Measurements from ENCODE around the gene SMTNL2. TPM values are rescaled to one million over a fixed set of nuclear protein-coding genes. Genes with fewer than 3 reads are reported as not detected.

The SMTNL2 gene
- total and polyA plus RNA-seq, 5 donors from 2014 or later: not detected

- H3K4me1 Mint-ChIP-seq: no peaks in the 10 kb centered on the region
- H3K9me3 Mint-ChIP-seq: no peaks in the 10 kb centered on the region
- ATAC-seq (ENCODE audit: low read depth in 2 of 2) (no peak), DNase-seq (no peak)
- Histone ChIP-seq H3K4me1 (ENCODE audit: control insufficient read depth, insufficient read depth, low read length, poor library complexity, severe bottlenecking) (no peaks in the 10 kb centered on the region), H3K27me3 (ENCODE audit: control insufficient read depth, insufficient read depth, low read length) (no peaks in the 10 kb centered on the region), H3K27ac (ENCODE audit: insufficient read depth, low read length, poor library complexity, severe bottlenecking) (no peak overlapping the region), H3K36me3 (ENCODE audit: control insufficient read depth, insufficient read depth, low read length) (peaks cover 41% of the 10 kb centered on the region), H3K4me3 (ENCODE audit: low read depth, low read length) (no peak overlapping the region), H3K9me3 (ENCODE audit: control insufficient read depth in 2 of 2, low read length in 2 of 2) (no peaks in the 10 kb centered on the region)
- no peaks in the 10 kb centered on the region for H3K36me3 Mint-ChIP-seq
- H3K27ac Mint-ChIP-seq: no peak overlapping the region
- no peak overlapping the region for H3K4me3 Mint-ChIP-seq
- no peaks in the 10 kb centered on the region for H3K27me3 Mint-ChIP-seq
Observed at GRCh38 chr17:4542726-4543191, 41.6 kb upstream of the SMTNL2 start.

DNA sequence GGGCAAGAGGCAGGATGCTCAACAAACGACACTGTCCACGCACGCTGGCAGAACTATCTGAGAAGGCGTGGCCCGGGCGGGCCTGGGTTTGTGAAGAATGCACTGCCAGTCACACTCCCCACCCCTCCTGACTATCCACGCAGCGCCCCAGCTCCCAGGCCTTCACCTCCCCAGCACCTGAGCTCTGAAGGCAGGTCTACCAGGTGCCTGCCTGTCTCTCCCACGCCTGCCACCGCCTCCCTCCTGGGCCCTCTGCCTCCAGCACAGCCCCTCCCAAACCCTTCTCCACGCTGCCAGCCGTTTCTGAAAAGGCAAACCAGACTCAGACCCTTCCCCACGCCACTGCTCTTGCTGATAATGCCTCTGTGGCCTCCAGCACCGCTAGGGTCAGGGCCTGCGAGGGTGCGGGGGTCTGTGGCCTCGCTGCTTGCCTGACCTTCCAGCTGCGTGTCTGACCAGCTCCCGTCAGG, 40.7 kb upstream of the SMTNL2 start:
- ATAC-seq (ENCODE audit: low read depth in 2 of 2) (no peak), DNase-seq (no peak)
- no peaks in the 10 kb centered on the region for H3K36me3 Mint-ChIP-seq
- Histone ChIP-seq H3K9me3 (ENCODE audit: control insufficient read depth in 2 of 2, low read length in 2 of 2) (no peaks in the 10 kb centered on the region), H3K27ac (ENCODE audit: insufficient read depth, low read length, poor library complexity, severe bottlenecking) (no peak overlapping the region), H3K27me3 (ENCODE audit: control insufficient read depth, insufficient read depth, low read length) (no peaks in the 10 kb centered on the region), H3K4me3 (ENCODE audit: low read depth, low read length) (no peak overlapping the region), H3K36me3 (ENCODE audit: control insufficient read depth, insufficient read depth, low read length) (peaks cover 48% of the 10 kb centered on the region), H3K4me1 (ENCODE audit: control insufficient read depth, insufficient read depth, low read length, poor library complexity, severe bottlenecking) (no peaks in the 10 kb centered on the region)
- no peak overlapping the region for H3K27ac Mint-ChIP-seq
- H3K4me1 Mint-ChIP-seq: no peaks in the 10 kb centered on the region
- no peak overlapping the region for H3K4me3 Mint-ChIP-seq
- no peaks in the 10 kb centered on the region for H3K27me3 Mint-ChIP-seq
- H3K9me3 Mint-ChIP-seq: no peaks in the 10 kb centered on the region

DNA sequence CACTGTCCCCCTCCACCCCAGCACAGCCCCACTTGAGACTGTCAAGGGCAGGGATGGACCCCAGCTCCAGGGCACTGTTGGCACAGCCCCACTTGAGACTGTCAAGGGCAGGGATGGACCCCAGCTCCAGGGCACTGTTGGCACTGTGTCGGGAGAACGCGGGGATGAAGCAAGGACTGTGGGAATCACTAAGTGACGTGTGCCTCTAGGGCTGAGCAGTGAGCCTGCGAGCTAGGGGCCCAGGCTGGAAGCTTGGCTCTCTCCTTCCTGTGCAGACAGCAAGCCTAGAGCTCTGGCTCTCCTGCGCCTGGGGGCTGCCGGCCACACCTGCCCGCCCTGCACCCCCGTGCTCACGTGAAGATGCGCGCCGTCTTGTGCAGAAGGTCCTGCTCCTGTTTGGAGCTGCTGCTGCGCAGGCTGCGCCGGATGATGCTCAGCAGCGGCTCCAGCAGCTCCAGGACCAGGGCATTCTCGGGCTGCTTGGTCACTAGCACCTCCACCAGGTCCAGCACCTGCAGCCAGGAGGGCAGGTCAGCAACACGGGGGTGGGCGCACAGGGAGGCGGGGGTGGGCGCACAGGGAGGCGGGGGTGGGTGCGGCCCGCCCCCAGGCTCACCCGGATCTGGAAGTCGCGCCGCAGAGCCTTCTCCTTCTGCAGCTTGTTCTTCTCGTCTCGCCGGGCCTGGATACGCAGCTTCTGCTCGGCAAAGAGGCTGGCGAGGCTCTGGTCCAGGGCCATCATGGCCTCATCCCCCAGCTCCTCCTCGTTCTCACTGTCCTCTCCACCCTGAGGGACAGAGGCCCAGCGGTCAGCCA, 40.0 kb upstream of the SMTNL2 start:
- no peaks in the 10 kb centered on the region for H3K27me3 ChIP-seq (ENCODE audit: control insufficient read depth, insufficient read depth, low read length)
- no peaks in the 10 kb centered on the region for H3K9me3 ChIP-seq (ENCODE audit: control insufficient read depth in 2 of 2, low read length in 2 of 2)
- Mint-ChIP-seq H3K27ac (no peak overlapping the region), H3K4me1 (no peaks in the 10 kb centered on the region), H3K9me3 (no peaks in the 10 kb centered on the region), H3K36me3 (no peaks in the 10 kb centered on the region), H3K27me3 (no peaks in the 10 kb centered on the region), H3K4me3 (no peak overlapping the region)
- no peak overlapping the region for H3K4me3 ChIP-seq (ENCODE audit: low read depth, low read length)
- no peak overlapping the region for H3K27ac ChIP-seq (ENCODE audit: insufficient read depth, low read length, poor library complexity, severe bottlenecking)
- peaks cover 52% of the 10 kb centered on the region for H3K36me3 ChIP-seq (ENCODE audit: control insufficient read depth, insufficient read depth, low read length)
- ATAC-seq (ENCODE audit: low read depth in 2 of 2): no peak
- no peak for DNase-seq
- no peaks in the 10 kb centered on the region for H3K4me1 ChIP-seq (ENCODE audit: control insufficient read depth, insufficient read depth, low read length, poor library complexity, severe bottlenecking)

GRCh38 chr17:4544951-4545216, 39.4 kb upstream of the SMTNL2 start:
- Histone ChIP-seq H3K4me3 (ENCODE audit: low read depth, low read length) (no peak overlapping the region), H3K4me1 (ENCODE audit: control insufficient read depth, insufficient read depth, low read length, poor library complexity, severe bottlenecking) (no peaks in the 10 kb centered on the region), H3K9me3 (ENCODE audit: control insufficient read depth in 2 of 2, low read length in 2 of 2) (no peaks in the 10 kb centered on the region), H3K27ac (ENCODE audit: insufficient read depth, low read length, poor library complexity, severe bottlenecking) (no peak overlapping the region), H3K27me3 (ENCODE audit: control insufficient read depth, insufficient read depth, low read length) (no peaks in the 10 kb centered on the region), H3K36me3 (ENCODE audit: control insufficient read depth, insufficient read depth, low read length) (peaks cover 56% of the 10 kb centered on the region)
- no peak for ATAC-seq (ENCODE audit: low read depth in 2 of 2)
- H3K4me3 Mint-ChIP-seq: no peak overlapping the region
- H3K27ac Mint-ChIP-seq: no peak overlapping the region
- H3K9me3 Mint-ChIP-seq: no peaks in the 10 kb centered on the region
- peaks cover 0 to 2% (median 0%) of the 10 kb centered on the region in 4 donors for H3K4me1 Mint-ChIP-seq
- no peaks in the 10 kb centered on the region for H3K36me3 Mint-ChIP-seq
- no peaks in the 10 kb centered on the region for H3K27me3 Mint-ChIP-seq
- DNase-seq: no peak

- H3K27ac ChIP-seq (ENCODE audit: insufficient read depth, low read length, poor library complexity, severe bottlenecking): no peak overlapping the region
- no peaks in the 10 kb centered on the region for H3K36me3 Mint-ChIP-seq
- ATAC-seq (ENCODE audit: low read depth in 2 of 2) (no peak), DNase-seq (no peak)
- H3K9me3 Mint-ChIP-seq: no peaks in the 10 kb centered on the region
- H3K4me1 Mint-ChIP-seq: peaks cover 0 to 3% (median 0%) of the 10 kb centered on the region in 4 donors
- no peak overlapping the region for H3K4me3 ChIP-seq (ENCODE audit: low read depth, low read length)
- no peak overlapping the region for H3K4me3 Mint-ChIP-seq
- H3K4me1 ChIP-seq (ENCODE audit: control insufficient read depth, insufficient read depth, low read length, poor library complexity, severe bottlenecking): no peaks in the 10 kb centered on the region
- H3K27me3 ChIP-seq (ENCODE audit: control insufficient read depth, insufficient read depth, low read length): no peaks in the 10 kb centered on the region
- peaks cover 61% of the 10 kb centered on the region for H3K36me3 ChIP-seq (ENCODE audit: control insufficient read depth, insufficient read depth, low read length)
- no peaks in the 10 kb centered on the region for H3K27me3 Mint-ChIP-seq
- H3K9me3 ChIP-seq (ENCODE audit: control insufficient read depth in 2 of 2, low read length in 2 of 2): no peaks in the 10 kb centered on the region
- peak overlapping the region in 1 of 3 donors; percentile 48 for H3K27ac Mint-ChIP-seq
Observed at GRCh38 chr17:4545217-4545951, 38.9 kb upstream of the SMTNL2 start.

DNA sequence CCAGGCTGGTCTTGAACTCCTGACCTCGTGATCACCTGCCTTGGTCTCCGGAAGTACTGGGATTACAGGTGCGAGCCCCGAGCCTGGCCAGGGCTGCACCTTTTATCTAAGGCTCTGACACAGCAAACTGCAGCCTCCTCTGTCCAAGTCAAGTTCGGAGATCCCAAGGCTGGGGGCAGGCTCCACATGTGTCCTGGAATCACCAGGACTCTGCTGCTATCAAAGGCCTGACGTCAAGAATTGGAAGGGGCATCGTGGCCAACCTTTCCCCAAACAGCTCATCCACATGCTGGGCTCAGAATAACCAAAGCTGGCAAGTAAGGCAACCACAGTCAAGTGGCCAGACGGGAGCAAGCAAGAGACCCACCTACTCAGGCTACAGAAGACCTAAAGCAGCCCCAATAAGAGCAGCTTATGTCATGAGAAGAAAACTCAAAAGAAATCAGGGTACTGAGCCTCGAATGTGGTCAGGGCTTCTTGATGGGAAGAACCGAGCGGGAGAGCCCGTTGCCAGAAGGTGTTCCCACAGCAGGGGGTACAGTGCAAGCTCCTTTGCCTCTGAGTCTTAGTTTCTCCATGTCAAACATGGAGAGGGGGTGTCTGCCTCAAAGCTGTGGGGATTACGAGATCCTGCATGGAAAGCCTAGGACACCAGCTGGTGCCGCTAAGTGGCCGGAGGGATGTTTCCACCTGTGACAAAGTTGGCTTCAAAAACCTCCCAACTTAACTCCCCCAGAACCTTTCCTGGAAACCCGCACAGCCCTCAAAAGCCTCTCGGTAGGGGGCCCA, 37.0 kb upstream of the SMTNL2 start:
- H3K36me3 Mint-ChIP-seq: peaks cover 4% of the 10 kb centered on the region
- no peak overlapping the region for H3K4me3 ChIP-seq (ENCODE audit: low read depth, low read length)
- no peaks in the 10 kb centered on the region for H3K9me3 ChIP-seq (ENCODE audit: control insufficient read depth in 2 of 2, low read length in 2 of 2)
- H3K36me3 ChIP-seq (ENCODE audit: control insufficient read depth, insufficient read depth, low read length): peaks cover 66% of the 10 kb centered on the region
- no peak overlapping the region for H3K27ac ChIP-seq (ENCODE audit: insufficient read depth, low read length, poor library complexity, severe bottlenecking)
- H3K27ac Mint-ChIP-seq: no peak overlapping the region
- no peaks in the 10 kb centered on the region for H3K4me1 ChIP-seq (ENCODE audit: control insufficient read depth, insufficient read depth, low read length, poor library complexity, severe bottlenecking)
- no peaks in the 10 kb centered on the region for H3K9me3 Mint-ChIP-seq
- no peaks in the 10 kb centered on the region for H3K27me3 ChIP-seq (ENCODE audit: control insufficient read depth, insufficient read depth, low read length)
- no peak overlapping the region for H3K4me3 Mint-ChIP-seq
- ATAC-seq (ENCODE audit: low read depth in 2 of 2) (no peak), DNase-seq (no peak)
- no peaks in the 10 kb centered on the region for H3K27me3 Mint-ChIP-seq
- peaks cover 0 to 6% (median under 1%) of the 10 kb centered on the region in 4 donors for H3K4me1 Mint-ChIP-seq

DNA sequence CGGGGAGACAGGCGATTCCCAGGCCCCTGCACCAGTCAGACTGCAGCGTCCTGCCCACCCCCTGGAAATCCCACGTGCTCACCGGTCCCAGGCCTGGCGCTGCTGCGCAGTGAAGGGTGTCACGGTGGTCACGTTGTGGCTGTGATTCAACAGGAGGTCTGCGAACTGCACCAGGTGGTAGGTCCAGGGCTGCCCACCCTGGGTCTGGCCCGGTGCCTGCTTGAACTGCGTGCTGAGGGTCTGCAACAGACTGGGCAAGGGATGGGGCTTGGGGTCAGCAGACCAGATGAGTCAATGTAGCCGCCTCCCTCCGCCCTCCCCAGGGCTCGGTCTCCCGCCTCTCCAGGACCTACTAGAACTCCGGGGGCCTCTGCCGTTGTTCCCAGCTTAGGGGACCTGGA, 36.3 kb upstream of the SMTNL2 start:
- H3K36me3 Mint-ChIP-seq: peaks cover 4% of the 10 kb centered on the region
- peaks cover 67% of the 10 kb centered on the region for H3K36me3 ChIP-seq (ENCODE audit: control insufficient read depth, insufficient read depth, low read length)

More for the DNA sequence above, 36.3 kb upstream of the SMTNL2 start:
- H3K4me3 ChIP-seq (ENCODE audit: low read depth, low read length): no peak overlapping the region
- Mint-ChIP-seq H3K27ac (no peak overlapping the region), H3K27me3 (no peaks in the 10 kb centered on the region), H3K9me3 (no peaks in the 10 kb centered on the region), H3K4me1 (peaks cover 0 to 6% (median under 1%) of the 10 kb centered on the region in 4 donors), H3K4me3 (no peak overlapping the region)
- H3K4me1 ChIP-seq (ENCODE audit: control insufficient read depth, insufficient read depth, low read length, poor library complexity, severe bottlenecking): peaks cover 1% of the 10 kb centered on the region
- H3K9me3 ChIP-seq (ENCODE audit: control insufficient read depth in 2 of 2, low read length in 2 of 2): no peaks in the 10 kb centered on the region
- ATAC-seq (ENCODE audit: low read depth in 2 of 2) (no peak), DNase-seq (no peak)
- H3K27me3 ChIP-seq (ENCODE audit: control insufficient read depth, insufficient read depth, low read length): no peaks in the 10 kb centered on the region
- no peak overlapping the region for H3K27ac ChIP-seq (ENCODE audit: insufficient read depth, low read length, poor library complexity, severe bottlenecking)

All from CD4-positive, CD25-positive, alpha-beta regulatory T cell (primary cell).